Measurements from ENCODE around the gene GPR87.

DNA sequence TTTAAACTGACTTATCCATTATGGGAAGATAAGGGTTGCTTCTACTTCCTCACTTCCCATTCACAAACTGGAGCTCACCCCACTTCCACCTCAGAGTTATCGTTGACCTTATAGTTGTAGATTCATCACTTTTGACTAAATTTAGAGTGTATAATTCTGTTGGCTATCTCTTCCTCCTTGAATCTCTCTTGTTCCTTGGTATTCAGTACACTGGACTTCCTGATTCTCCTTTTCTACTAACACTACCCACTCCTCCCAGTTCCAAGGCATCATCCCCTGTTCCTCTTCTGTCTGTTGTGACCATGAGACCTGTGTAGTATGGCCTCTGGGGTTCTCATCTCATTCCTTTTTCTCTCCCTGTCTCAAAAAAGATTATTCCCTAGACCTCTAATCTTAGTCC lies 5.9 kb upstream of the GPR87 start:
- TF ChIP-seq POLR2A (IDR thresholded peaks at IDR 0.05) (no peak), POLR2AphosphoS5 (IDR thresholded peaks at IDR 0.05) (no peak), EP300 (IDR thresholded peaks at IDR 0.05) (no peak)
- TF ChIP-seq, protein P1, sequence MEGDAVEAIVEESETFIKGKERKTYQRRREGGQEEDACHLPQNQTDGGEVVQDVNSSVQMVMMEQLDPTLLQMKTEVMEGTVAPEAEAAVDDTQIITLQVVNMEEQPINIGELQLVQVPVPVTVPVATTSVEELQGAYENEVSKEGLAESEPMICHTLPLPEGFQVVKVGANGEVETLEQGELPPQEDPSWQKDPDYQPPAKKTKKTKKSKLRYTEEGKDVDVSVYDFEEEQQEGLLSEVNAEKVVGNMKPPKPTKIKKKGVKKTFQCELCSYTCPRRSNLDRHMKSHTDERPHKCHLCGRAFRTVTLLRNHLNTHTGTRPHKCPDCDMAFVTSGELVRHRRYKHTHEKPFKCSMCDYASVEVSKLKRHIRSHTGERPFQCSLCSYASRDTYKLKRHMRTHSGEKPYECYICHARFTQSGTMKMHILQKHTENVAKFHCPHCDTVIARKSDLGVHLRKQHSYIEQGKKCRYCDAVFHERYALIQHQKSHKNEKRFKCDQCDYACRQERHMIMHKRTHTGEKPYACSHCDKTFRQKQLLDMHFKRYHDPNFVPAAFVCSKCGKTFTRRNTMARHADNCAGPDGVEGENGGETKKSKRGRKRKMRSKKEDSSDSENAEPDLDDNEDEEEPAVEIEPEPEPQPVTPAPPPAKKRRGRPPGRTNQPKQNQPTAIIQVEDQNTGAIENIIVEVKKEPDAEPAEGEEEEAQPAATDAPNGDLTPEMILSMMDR (IDR thresholded peaks at IDR 0.05), result no peak
